ENCODE results near the gene CFAP100. TPM values are rescaled to one million over a fixed set of nuclear protein-coding genes. Genes with fewer than 3 reads are reported as not detected.

CFAP100 gene
- total RNA-seq, 1 donor from 2014 or later: not detected

DNA sequence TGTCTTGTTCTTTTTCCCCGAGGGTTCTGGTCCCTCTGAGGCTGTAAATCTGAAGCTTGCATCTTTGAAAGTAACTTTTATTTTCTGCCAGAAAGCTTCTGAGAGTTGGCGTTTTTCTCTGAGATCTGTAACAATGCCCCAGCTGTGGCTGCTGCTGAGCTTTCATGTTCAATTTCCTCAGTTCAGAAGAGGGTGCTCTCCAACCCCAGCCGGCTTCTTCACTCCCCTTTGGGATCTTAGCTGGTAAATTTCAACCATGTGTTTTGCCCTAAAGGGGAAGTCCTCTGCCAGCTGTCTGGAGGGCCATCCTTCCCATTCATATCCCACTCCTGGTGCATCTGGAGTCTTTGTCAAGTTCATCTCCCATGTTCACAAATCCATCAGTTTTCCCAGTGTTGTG lies 18.3 kb upstream of the CFAP100 start:
- Mint-ChIP-seq H3K4me1 (peaks cover 3% of the 10 kb centered on the region), H3K36me3 (no peaks in the 10 kb centered on the region), H3K27me3 (ENCODE audit: low read depth) (no peaks in the 10 kb centered on the region), H3K27ac (no peak overlapping the region), H3K9me3 (no peaks in the 10 kb centered on the region), H3K4me3 (no peak overlapping the region)
- no peak for TF ChIP-seq CTCF (IDR thresholded peaks at IDR 0.05; ENCODE audit: unreplicated experiment)
- DNase-seq (ENCODE audit: low spot score in 2 of 2, unreplicated experiment in 2 of 2): no peak

DNA sequence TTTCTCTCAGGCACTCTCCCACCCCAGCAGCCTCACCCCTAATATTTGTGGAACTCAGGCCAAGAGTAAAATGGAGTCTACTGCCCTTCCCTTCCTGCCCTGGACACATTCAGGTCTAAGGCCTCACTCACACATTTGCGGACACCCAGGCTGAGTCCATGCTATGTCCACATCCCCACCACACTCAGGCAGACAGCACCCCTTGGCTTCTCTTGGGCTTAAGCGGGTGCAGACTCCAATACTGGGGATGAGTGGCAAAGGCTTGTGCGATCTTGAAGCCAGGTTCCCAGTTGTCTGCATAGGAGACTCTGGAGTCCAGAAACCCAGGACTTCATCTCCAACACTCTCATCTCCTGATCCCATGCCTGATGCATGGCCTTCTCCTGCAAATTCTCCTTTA lies 17.5 kb upstream of the CFAP100 start:
- Mint-ChIP-seq H3K4me1 (peaks cover 3% of the 10 kb centered on the region), H3K27me3 (ENCODE audit: low read depth) (peaks cover 2% of the 10 kb centered on the region), H3K4me3 (no peak overlapping the region), H3K36me3 (no peaks in the 10 kb centered on the region), H3K9me3 (no peaks in the 10 kb centered on the region), H3K27ac (no peak overlapping the region)
- no peak for TF ChIP-seq CTCF (IDR thresholded peaks at IDR 0.05; ENCODE audit: unreplicated experiment)
- DNase-seq (ENCODE audit: low spot score in 2 of 2, unreplicated experiment in 2 of 2): no peak

DNA sequence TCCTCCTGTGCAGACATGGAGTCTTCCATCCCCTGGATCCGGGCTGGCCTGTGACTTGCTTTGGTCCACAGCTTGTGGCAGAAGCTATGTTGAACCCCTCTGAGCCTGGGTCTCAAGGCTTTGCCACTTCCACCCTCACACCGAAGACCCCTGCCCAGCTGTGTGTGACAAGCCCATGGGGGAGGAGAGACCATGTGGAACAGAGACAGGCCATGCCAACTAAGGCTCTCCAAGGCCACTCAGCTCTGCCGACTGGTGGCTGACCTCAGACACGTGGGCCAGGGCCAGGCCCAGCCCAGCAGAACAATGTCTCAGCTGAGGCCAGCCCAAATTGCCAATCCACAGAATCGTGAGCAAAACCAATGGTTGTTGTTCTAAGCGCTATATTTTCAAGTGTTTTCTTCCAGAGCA lies 16.4 kb upstream of the CFAP100 start:
- DNase-seq (ENCODE audit: low spot score in 2 of 2, unreplicated experiment in 2 of 2): no peak
- Mint-ChIP-seq H3K27me3 (ENCODE audit: low read depth) (peaks cover 2% of the 10 kb centered on the region), H3K27ac (no peak overlapping the region), H3K4me1 (peaks cover 3% of the 10 kb centered on the region), H3K36me3 (no peaks in the 10 kb centered on the region), H3K4me3 (no peak overlapping the region), H3K9me3 (no peaks in the 10 kb centered on the region)
- no peak for TF ChIP-seq CTCF (IDR thresholded peaks at IDR 0.05; ENCODE audit: unreplicated experiment)

DNA sequence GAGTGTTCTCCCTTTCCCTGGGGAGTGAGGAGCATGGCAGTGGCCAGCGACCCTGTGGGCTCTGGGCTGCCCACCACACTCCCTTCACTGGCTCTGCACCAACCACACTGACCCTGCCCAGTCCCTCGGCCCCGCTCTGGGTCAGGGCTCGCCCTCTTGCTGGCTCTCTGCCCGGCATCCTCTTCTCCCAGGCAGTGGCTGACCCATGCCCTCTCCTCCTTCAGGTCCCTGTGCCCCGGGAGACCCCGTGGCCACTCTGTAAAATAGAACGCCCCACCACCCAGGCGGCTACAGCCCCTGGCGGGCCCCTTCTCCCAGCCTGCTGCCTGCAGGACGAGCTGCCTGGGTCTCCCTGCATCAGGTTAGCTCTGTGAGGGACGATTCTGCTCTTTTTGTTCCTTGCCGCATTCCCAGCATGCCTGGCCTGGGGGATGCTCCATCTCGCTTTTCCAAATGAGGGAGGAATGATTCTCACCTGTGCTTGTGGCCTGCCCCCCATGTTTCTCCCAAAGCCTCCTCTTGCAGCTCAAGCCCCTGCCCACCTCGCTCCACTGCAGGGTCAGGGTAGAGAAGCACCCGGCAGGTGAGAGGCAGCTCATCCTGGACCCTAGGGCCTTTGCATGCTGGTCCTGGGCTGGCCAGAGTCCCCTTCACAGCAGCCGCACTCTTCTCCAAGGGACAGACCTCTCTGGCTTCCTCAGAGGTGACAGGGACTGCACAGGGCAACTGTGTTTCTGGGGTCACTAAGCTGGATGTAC lies 14.5 kb upstream of the CFAP100 start:
- Mint-ChIP-seq H3K4me3 (no peak overlapping the region), H3K9me3 (peaks cover 5% of the 10 kb centered on the region), H3K4me1 (peaks cover 3% of the 10 kb centered on the region), H3K27me3 (ENCODE audit: low read depth) (peaks cover 2% of the 10 kb centered on the region), H3K36me3 (no peaks in the 10 kb centered on the region), H3K27ac (no peak overlapping the region)
- DNase-seq (ENCODE audit: low spot score in 2 of 2, unreplicated experiment in 2 of 2): no peak
- no peak for TF ChIP-seq CTCF (IDR thresholded peaks at IDR 0.05; ENCODE audit: unreplicated experiment)

- Mint-ChIP-seq H3K4me3 (no peak overlapping the region), H3K27ac (no peak overlapping the region), H3K27me3 (ENCODE audit: low read depth) (peaks cover 2% of the 10 kb centered on the region), H3K4me1 (no peaks in the 10 kb centered on the region), H3K9me3 (peaks cover 5% of the 10 kb centered on the region), H3K36me3 (no peaks in the 10 kb centered on the region)
- DNase-seq (ENCODE audit: low spot score in 2 of 2, unreplicated experiment in 2 of 2): no peak
- no peak for TF ChIP-seq CTCF (IDR thresholded peaks at IDR 0.05; ENCODE audit: unreplicated experiment)
Measured at GRCh38 chr3:126381966-126382365, 12.7 kb upstream of the CFAP100 start.

Data from mesothelial cell of epicardium (in vitro differentiated cells).